Measurements from ENCODE around the gene DIAPH2. TPM values are rescaled to one million over a fixed set of nuclear protein-coding genes. Genes with fewer than 3 reads are reported as not detected.

The DIAPH2 gene
- total RNA-seq, 3 donors from 2014 or later: 27.4 to 66.4 (median 30.8) TPM

- no peaks in the 10 kb centered on the region for H3K36me3 ChIP-seq
- peaks cover 0 to 11% of the 10 kb centered on the region in 2 donors for H3K27me3 ChIP-seq
- no peaks in the 10 kb centered on the region for H3K4me1 ChIP-seq
- DNase-seq (ENCODE audit: low spot score in 2 of 2): no peak
- H3K27ac ChIP-seq: no peak overlapping the region
- intact Hi-C loops (cut with DNase I; ENCODE audit: low total_unique reads): no loop called here
- no peaks in the 10 kb centered on the region for H3K9me3 ChIP-seq
- no peak for TF ChIP-seq POLR2AphosphoS5 (IDR thresholded peaks at IDR 0.05)
- no peak for TF ChIP-seq CTCF (IDR thresholded peaks at IDR 0.05)
- TF ChIP-seq POLR2A (IDR thresholded peaks at IDR 0.05): no peak
- no peak overlapping the region for H3K4me3 ChIP-seq
These were observed 68.1 kb downstream of the DIAPH2 start for GRCh38 chrX:96752781-96753180.

- Histone ChIP-seq H3K27ac (no peak overlapping the region), H3K27me3 (peaks cover 0 to 7% of the 10 kb centered on the region in 2 donors), H3K9me3 (no peaks in the 10 kb centered on the region), H3K4me3 (no peak overlapping the region), H3K36me3 (no peaks in the 10 kb centered on the region), H3K4me1 (no peaks in the 10 kb centered on the region)
- no peak for DNase-seq (ENCODE audit: low spot score in 2 of 2)
- no peak for TF ChIP-seq CTCF (IDR thresholded peaks at IDR 0.05)
- intact Hi-C loops (cut with DNase I; ENCODE audit: low total_unique reads): no loop called here
These were observed 68.6 kb downstream of the DIAPH2 start for GRCh38 chrX:96753230-96753629.

- no peaks in the 10 kb centered on the region for H3K9me3 ChIP-seq
- intact Hi-C loops (cut with DNase I; ENCODE audit: low total_unique reads): no loop called here
- no peaks in the 10 kb centered on the region for H3K4me1 ChIP-seq
- H3K36me3 ChIP-seq: no peaks in the 10 kb centered on the region
- no peak overlapping the region for H3K4me3 ChIP-seq
- H3K27me3 ChIP-seq: peaks cover 0 to 10% of the 10 kb centered on the region in 2 donors
- TF ChIP-seq CTCF (IDR thresholded peaks at IDR 0.05) (no peak), POLR2A (IDR thresholded peaks at IDR 0.05) (no peak), POLR2AphosphoS5 (IDR thresholded peaks at IDR 0.05) (no peak)
- no peak overlapping the region for H3K27ac ChIP-seq
- DNase-seq (ENCODE audit: low spot score in 2 of 2): no peak
These were observed 71.8 kb downstream of the DIAPH2 start for GRCh38 chrX:96756491-96756890.

GRCh38 chrX:96761566-96761965 is 76.9 kb downstream of the DIAPH2 start:
- intact Hi-C loops (cut with DNase I; ENCODE audit: low total_unique reads): no loop called here
- TF ChIP-seq POLR2A (IDR thresholded peaks at IDR 0.05) (no peak), POLR2AphosphoS5 (IDR thresholded peaks at IDR 0.05) (no peak), CTCF (IDR thresholded peaks at IDR 0.05) (no peak)
- Histone ChIP-seq H3K9me3 (no peaks in the 10 kb centered on the region), H3K36me3 (no peaks in the 10 kb centered on the region), H3K4me3 (no peak overlapping the region), H3K27me3 (peaks cover 0 to 11% of the 10 kb centered on the region in 2 donors), H3K4me1 (no peaks in the 10 kb centered on the region), H3K27ac (no peak overlapping the region)
- DNase-seq (ENCODE audit: low spot score in 2 of 2): no peak

GRCh38 chrX:96763608-96764007 is 79.0 kb downstream of the DIAPH2 start:
- intact Hi-C loops (cut with DNase I; ENCODE audit: low total_unique reads): no loop called here
- Histone ChIP-seq H3K27me3 (peaks cover 0 to 10% of the 10 kb centered on the region in 2 donors), H3K27ac (no peak overlapping the region), H3K4me1 (no peaks in the 10 kb centered on the region), H3K9me3 (no peaks in the 10 kb centered on the region), H3K4me3 (no peak overlapping the region), H3K36me3 (no peaks in the 10 kb centered on the region)
- DNase-seq (ENCODE audit: low spot score in 2 of 2): no peak
- TF ChIP-seq POLR2AphosphoS5 (IDR thresholded peaks at IDR 0.05) (no peak), POLR2A (IDR thresholded peaks at IDR 0.05) (no peak), CTCF (IDR thresholded peaks at IDR 0.05) (no peak)

All from breast epithelium (tissue), 4 donors.